NCI-H2171 treated with DMSO at 0.1 percent for 48 hours (cell line): ENCODE measurements around the gene LONRF3.
A peak's percentile ranks its signal among the peaks of the same experiment; 100 is the strongest.

ENCODE experiments used
- DNase-seq: peaks from one replicate; lab custom pipeline; 2025; lab: John Stamatoyannopoulos, UW

The LONRF3 gene

DNA sequence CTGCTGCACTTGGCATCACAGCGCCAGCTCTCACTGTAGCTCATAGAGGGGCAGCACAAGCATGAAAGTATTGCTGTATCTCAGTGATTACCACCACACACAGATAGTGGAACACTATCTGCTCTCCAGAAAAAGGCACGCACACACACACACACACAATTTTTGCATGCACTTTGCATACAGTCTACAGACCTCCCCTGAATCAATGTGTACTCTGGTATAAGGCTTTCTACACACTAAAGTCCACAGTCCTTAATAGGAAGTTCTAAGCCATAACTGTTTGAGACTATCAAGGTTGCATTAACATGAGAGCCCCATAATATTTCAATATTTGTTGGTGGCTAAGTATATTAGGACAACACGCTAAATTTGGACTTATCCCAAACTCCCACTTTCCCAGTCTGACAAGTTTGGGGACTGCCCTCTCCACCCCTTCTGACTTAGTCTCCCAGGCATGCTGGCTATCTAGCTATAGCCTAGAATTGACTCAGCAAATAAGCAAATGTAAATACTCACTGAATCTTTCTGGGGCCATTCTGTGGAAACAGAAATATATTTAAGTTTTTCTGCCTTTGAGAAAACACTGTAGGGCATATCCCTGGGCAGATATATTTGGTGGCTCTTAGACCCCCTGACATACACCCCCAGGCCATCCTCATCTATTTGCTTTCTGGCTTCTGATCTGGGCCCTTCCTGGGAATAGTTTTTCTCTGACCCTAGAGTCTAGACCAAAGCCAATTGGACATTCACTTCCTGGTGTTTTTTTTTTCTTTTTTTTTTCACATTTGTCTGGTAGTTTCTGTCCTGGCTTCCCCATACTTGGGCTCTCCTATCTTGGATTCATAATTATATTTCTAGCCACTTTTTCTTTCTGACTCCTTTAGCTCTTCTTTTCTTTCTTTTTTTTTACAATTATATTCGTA is 62.0 kb downstream of the LONRF3 start:
- no peak for DNase-seq

DNA sequence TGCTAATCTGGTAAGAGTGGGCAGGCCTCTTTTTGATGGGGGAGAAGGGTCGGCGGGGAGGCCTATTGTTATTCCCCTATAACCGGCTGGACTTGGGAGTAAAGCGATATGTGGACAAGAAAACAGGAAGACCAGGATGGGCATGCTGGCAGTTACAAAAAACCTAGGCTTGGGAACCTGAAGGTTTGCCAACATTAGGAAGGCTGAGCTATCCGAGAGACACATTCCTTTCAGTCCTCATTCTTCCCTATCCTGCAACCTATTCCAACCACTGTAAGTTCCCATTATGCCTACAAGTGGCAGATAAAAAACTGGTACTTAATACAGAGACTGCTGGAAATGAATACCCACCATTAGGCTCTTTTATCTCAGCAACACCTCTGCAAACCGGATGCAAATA is 66.0 kb downstream of the LONRF3 start:
- no peak for DNase-seq

GRCh38 chrX:119041175-119041574 is 66.8 kb downstream of the LONRF3 start:
- DNase-seq: no peak

- no peak for DNase-seq
Observed at GRCh38 chrX:119042040-119042439, 67.6 kb downstream of the LONRF3 start.

GRCh38 chrX:119042996-119043395 is 68.6 kb downstream of the LONRF3 start:
- no peak for DNase-seq

DNA sequence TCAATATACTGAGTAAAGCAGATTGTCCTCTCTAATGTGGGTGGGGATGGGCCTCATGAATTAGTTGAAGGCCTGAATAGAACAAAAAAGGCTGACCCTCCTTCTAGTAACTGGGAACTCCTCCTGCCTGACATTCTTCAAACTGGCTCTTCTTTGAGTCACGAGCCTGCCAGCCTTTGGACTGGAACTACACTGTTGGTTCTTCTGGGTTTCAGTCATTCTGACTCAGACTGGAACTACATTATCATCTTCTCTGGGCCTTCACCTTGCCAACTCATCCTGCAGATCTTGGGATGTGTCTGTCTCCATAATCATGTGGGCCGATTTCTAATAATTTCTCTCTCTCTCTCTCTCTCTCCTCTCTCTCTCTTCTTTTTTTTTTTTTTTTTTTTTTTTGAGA is 71.5 kb downstream of the LONRF3 start:
- no peak for DNase-seq

DNA sequence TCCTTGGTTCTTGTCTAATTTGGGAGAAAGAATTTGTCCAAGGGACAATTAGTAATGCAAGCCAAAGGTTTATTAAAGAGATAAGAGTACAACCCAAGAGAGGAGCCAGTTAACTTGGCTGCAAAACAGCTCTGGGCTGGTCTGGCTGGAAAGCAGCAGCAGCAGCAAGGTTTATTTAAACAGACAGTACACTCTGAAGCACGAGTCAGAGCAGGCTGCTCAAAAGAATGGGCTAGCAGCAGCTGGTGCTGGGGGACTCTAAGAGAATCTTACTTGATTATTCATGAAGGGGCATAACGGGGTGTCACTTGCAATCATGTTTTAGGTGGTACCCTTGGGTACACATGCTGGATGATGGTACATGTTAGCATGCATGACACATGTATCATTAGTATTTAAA is 81.3 kb downstream of the LONRF3 start:
- DNase-seq: no peak

DNA sequence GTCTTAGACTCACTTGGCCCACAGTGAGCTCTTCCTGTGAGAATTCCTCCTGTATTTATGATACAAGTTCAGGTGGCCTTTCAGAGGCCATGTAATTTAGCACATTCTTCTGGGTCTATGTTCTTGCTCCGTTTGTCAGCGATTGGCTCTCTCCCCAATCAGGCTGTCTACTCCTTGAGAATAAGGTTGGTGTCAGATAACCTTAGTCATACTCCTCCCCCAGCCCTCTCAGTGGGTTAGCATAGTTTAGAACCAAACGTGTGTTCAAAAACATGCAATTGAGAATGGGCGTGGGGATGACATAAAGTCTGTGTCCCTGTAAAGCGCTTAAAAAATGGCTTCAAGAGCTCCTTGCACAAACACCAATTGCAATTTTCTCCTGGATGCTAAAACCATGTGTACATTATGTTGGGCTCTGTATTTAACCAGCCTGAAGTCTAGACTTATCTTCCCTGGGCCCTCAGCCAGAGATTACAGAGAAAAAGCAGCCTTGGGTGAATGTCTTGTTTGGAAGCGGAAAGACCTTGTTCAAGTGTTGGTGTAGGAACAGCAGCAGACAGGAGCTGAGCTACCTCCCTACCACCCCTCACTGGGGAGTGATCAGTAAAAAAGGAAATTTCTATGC is 88.4 kb downstream of the LONRF3 start:
- DNase-seq: no peak

- no peak for DNase-seq
Observed at GRCh38 chrX:119063428-119063827, 89.0 kb downstream of the LONRF3 start.

- DNase-seq: peak; percentile 0
Observed at GRCh38 chrX:119067023-119067739, 92.8 kb downstream of the LONRF3 start.
